AG09309 (cell line): ENCODE results near the gene TTYH3.
A peak's percentile ranks its signal among the peaks of the same experiment; 100 is the strongest.

Source experiments
- DNase-seq: peaks from one replicate; pipeline ENCODE4 v3.0.0-alpha.2; 2010; ENCODE audit warnings: low read depth
- H3K4me3 ChIP-seq: 2 replicates; pipeline ENCODE4 v1.5.1; 2011; ENCODE audit warnings: mild to moderate bottlenecking, low read depth, low read length, moderate library complexity; ENCODE audit not compliant: control insufficient read depth
- CTCF ChIP-seq: IDR thresholded peaks from 2 replicates; pipeline ENCODE4 v1.5.1; 2011; ENCODE audit warnings: mild to moderate bottlenecking, low read depth, low read length, inconsistent platforms; ENCODE audit not compliant: insufficient read depth, control insufficient read depth; ENCODE audit errors: missing control alignments

The TTYH3 gene

GRCh38 chr7:2658941-2659340 is 27.2 kb downstream of the TTYH3 start:
- no peak for DNase-seq
- no peak for TF ChIP-seq CTCF

GRCh38 chr7:2659556-2660358 is 28.0 kb downstream of the TTYH3 start:
- no peak for TF ChIP-seq CTCF
- DNase-seq, result no peak

More at GRCh38 chr7:2658941-2659340, 27.2 kb downstream of the TTYH3 start:
- no peak overlapping the region for H3K4me3 ChIP-seq

GRCh38 chr7:2660359-2661095 is 28.7 kb downstream of the TTYH3 start:
- no peak overlapping the region for H3K4me3 ChIP-seq
- no peak for DNase-seq
- peak; percentile 41 for TF ChIP-seq CTCF

More at GRCh38 chr7:2659556-2660358, 28.0 kb downstream of the TTYH3 start:
- H3K4me3 ChIP-seq, result no peak overlapping the region

- no peak for DNase-seq
- no peak for TF ChIP-seq CTCF
- H3K4me3 ChIP-seq, result no peak overlapping the region
Measured at GRCh38 chr7:2661096-2661449, 29.3 kb downstream of the TTYH3 start.

GRCh38 chr7:2661602-2662272 is 30.0 kb downstream of the TTYH3 start:
- TF ChIP-seq CTCF, result no peak
- no peak overlapping the region for H3K4me3 ChIP-seq
- DNase-seq, result no peak

GRCh38 chr7:2662273-2663120 is 30.7 kb downstream of the TTYH3 start:
- TF ChIP-seq CTCF, result no peak
- no peak overlapping the region for H3K4me3 ChIP-seq
- DNase-seq, result no peak
